Endodermal cell (in vitro differentiated cells): ENCODE results near the gene LTBP1. TPM values are rescaled to one million over a fixed set of nuclear protein-coding genes. Genes with fewer than 3 reads are reported as not detected.

Source experiments
- DNase-seq: peaks from one replicate; pipeline ENCODE4 v3.0.0-alpha.2; 2017
- H3K27ac ChIP-seq: 2 replicates; pipeline ENCODE4 v1.5.1; 2013; ENCODE audit warnings: mild to moderate bottlenecking, low read depth, low read length, moderate library complexity
- H3K27me3 ChIP-seq: 2 replicates; pipeline ENCODE4 v1.6.1; 2013; ENCODE audit warnings: mild to moderate bottlenecking, low read length, moderate library complexity; ENCODE audit not compliant: insufficient read depth, control insufficient read depth, poor library complexity, severe bottlenecking
- H3K36me3 ChIP-seq: 2 replicates; pipeline ENCODE4 v1.7.0; 2013; ENCODE audit warnings: mild to moderate bottlenecking, low read length, moderate library complexity; ENCODE audit not compliant: control insufficient read depth, insufficient read depth
- H3K4me1 ChIP-seq: one replicate; pipeline ENCODE4 v1.7.0; 2013; ENCODE audit warnings: low read length; ENCODE audit not compliant: control insufficient read depth, insufficient read depth
- H3K4me3 ChIP-seq: 2 replicates; pipeline ENCODE4 v1.5.1; 2013; ENCODE audit warnings: mild to moderate bottlenecking, low read length, moderate library complexity
- H3K9ac ChIP-seq: 2 replicates; pipeline ENCODE4 v1.6.1; 2013; ENCODE audit warnings: mild to moderate bottlenecking, low read length, moderate library complexity; ENCODE audit not compliant: poor library complexity, severe bottlenecking; ENCODE audit errors: extremely low read depth
- H3K9me3 ChIP-seq: 2 replicates; pipeline ENCODE4 v1.6.1; 2013; ENCODE audit warnings: mild to moderate bottlenecking, low read length, moderate library complexity; ENCODE audit not compliant: control insufficient read depth
- H3K27ac Mint-ChIP-seq: 2 replicates; pipeline ENCODE4 v1.8.0; 2020; ENCODE audit warnings: mixed read lengths
- H3K27me3 Mint-ChIP-seq: 2 replicates; pipeline ENCODE4 v1.8.0; 2021; ENCODE audit warnings: mild to moderate bottlenecking, mixed read lengths; ENCODE audit not compliant: insufficient read depth
- H3K36me3 Mint-ChIP-seq: 2 replicates; pipeline ENCODE4 v1.8.0; 2020; ENCODE audit warnings: low read depth, mixed read lengths
- H3K4me1 Mint-ChIP-seq: 2 replicates; pipeline ENCODE4 v1.8.0; 2020; ENCODE audit warnings: mixed read lengths
- H3K4me3 Mint-ChIP-seq: 2 replicates; pipeline ENCODE4 v1.8.0; 2020; ENCODE audit warnings: mild to moderate bottlenecking, moderate library complexity, mixed read lengths
- H3K9me3 Mint-ChIP-seq: 2 replicates; pipeline ENCODE4 v1.8.0; 2020; ENCODE audit warnings: mild to moderate bottlenecking, mixed read lengths
- WGBS, 2 experiments: methylation state at CpG; one replicate each; pipeline versions ENCODE4 v1.1.5 to v1.1.7; 2013; ENCODE audit warnings: missing lambda C conversion rate in 2 of 2, mixed read lengths in 1 of 2; ENCODE audit not compliant: insufficient coverage in 1 of 2, insufficient read length in 1 of 2; 5-methylcytosine and 5-hydroxymethylcytosine counted together
- total RNA-seq, 2 donors: library from RNA; stranded (reverse); fragmentation: NEBNext Ultra II Directional in 1 of 2; extraction: Animal tissue kit (Norgen Biotek cat#: 25700) in 1 of 2; gene quantifications; 2 replicates in 1 of 2; 3 replicates in 1 of 2; pipeline ENCODE4 v1.2.1, GENCODE V29; 2021
- TF ChIP-seq, protein P1 (sequence below): fragments of 200-600 bp; sonication (generic); conservative IDR thresholded peaks from 2 replicates; pipeline ENCODE4 v1.5.0; 2021; ENCODE audit warnings: antibody characterized with exemption, mild to moderate bottlenecking

Gene LTBP1
- total RNA-seq, 2 donors from 2014 or later, result 43.2 to 43.4 TPM

DNA sequence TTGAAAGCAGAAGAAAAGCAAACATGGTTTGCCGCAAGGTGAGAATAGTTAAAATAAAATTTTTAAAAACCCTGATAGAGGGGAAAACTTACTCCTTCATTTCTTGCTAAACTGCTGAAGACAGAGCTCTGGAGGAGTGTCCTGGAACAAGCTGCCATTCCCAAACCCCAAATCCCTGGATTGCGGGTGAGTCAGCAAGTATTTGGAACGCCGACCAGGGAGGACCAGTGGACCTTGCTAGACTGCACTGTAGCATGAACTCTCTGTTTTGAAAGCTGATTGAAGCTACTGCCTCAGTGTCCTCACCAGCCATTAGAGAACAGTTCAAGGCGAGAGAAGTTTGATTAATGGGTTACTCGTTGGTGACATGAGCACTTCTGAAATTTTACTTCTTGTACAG is 430.3 kb downstream of the LTBP1 start:
- H3K36me3 Mint-ChIP-seq, result no peaks in the 10 kb centered on the region
- Histone ChIP-seq H3K9me3 (no peaks in the 10 kb centered on the region), H3K4me1 (no peaks in the 10 kb centered on the region), H3K27me3 (no peaks in the 10 kb centered on the region), H3K27ac (no peak overlapping the region), H3K36me3 (no peaks in the 10 kb centered on the region), H3K9ac (no peak overlapping the region), H3K4me3 (no peak overlapping the region)
- 92 to 93% methylated on average over 4 to 6 of the region's 6 CpGs for WGBS, 2 experiments
- no peaks in the 10 kb centered on the region for H3K27me3 Mint-ChIP-seq
- H3K4me3 Mint-ChIP-seq, result no peak overlapping the region
- TF ChIP-seq, protein P1, sequence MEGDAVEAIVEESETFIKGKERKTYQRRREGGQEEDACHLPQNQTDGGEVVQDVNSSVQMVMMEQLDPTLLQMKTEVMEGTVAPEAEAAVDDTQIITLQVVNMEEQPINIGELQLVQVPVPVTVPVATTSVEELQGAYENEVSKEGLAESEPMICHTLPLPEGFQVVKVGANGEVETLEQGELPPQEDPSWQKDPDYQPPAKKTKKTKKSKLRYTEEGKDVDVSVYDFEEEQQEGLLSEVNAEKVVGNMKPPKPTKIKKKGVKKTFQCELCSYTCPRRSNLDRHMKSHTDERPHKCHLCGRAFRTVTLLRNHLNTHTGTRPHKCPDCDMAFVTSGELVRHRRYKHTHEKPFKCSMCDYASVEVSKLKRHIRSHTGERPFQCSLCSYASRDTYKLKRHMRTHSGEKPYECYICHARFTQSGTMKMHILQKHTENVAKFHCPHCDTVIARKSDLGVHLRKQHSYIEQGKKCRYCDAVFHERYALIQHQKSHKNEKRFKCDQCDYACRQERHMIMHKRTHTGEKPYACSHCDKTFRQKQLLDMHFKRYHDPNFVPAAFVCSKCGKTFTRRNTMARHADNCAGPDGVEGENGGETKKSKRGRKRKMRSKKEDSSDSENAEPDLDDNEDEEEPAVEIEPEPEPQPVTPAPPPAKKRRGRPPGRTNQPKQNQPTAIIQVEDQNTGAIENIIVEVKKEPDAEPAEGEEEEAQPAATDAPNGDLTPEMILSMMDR, result no peak
- H3K27ac Mint-ChIP-seq, result no peak overlapping the region
- no peaks in the 10 kb centered on the region for H3K9me3 Mint-ChIP-seq
- H3K4me1 Mint-ChIP-seq, result peaks cover 8% of the 10 kb centered on the region
- no peak for DNase-seq

DNA sequence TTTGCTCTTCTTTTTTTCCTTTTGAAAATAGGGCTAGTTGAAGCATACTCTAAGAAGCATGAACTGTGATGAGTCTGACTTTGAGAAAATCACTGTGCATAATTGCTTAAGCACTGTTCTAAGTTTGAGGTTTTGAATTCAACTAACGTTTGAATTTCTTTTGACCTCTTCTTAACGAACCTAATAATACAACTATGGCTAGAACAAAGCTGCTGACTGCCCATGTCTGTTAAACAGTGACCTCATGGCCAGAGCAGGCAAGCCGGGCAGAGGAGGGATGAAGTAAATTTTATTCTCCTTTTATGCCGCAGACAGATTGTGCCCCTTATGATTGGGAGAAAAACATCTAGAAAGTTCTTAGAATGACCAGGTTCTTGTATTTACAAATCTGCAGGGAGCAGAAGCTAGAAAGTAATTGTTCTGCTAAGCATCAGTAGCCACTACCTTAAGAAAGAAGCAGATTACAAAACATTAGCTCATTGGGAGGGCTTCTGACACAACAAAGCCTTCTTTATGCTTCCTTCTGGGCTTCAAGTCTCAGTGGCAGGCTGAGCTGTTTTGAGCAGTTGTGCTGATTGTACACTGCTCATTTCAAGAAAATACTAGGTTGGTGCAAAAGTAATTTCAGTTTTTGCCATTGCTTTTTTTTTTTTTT is 431.9 kb downstream of the LTBP1 start:
- DNase-seq, result no peak
- Mint-ChIP-seq H3K4me3 (no peak overlapping the region), H3K9me3 (no peaks in the 10 kb centered on the region), H3K36me3 (no peaks in the 10 kb centered on the region), H3K27ac (peak overlapping the region; percentile 13), H3K27me3 (no peaks in the 10 kb centered on the region), H3K4me1 (peaks cover 8% of the 10 kb centered on the region)
- Histone ChIP-seq H3K27ac (peak overlapping the region; percentile 82), H3K4me1 (no peaks in the 10 kb centered on the region), H3K36me3 (no peaks in the 10 kb centered on the region), H3K27me3 (no peaks in the 10 kb centered on the region), H3K9ac (no peak overlapping the region), H3K4me3 (no peak overlapping the region), H3K9me3 (no peaks in the 10 kb centered on the region)
- WGBS, 2 experiments, result 61 to 88% methylated on average over 2 to 4 of the region's 4 CpGs
- TF ChIP-seq, protein P1, result no peak

DNA sequence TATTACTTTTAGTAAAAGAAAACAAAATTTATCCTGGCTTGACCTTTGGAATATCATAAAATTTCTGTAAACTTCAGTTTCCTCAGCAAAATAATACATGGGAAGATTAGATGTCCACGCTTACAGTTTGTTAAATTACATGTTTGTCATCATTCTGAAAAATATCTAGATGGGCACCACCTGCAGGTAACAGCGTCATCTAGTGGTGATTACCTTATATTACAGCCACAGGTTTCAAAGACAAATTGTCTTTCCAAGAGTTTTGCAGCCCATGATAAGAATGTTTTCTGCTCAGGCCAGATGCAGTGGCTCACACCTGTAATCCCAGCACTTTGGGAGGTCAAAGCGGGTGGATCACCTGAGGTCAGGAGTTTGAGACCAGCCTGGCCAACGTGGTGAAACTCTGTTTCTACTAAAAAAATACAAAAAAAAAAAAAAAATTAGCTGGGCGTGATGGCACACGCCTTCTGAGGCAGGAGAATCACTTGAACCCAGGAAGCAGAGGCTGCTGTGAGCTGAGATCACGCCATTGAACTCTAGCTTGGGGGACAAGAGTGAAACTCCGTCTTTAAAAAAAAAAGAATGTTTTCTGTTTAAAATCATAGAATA is 433.4 kb downstream of the LTBP1 start:
- H3K27me3 Mint-ChIP-seq, result no peaks in the 10 kb centered on the region
- DNase-seq, result no peak
- H3K4me1 Mint-ChIP-seq, result peaks cover 8% of the 10 kb centered on the region
- H3K27ac Mint-ChIP-seq, result no peak overlapping the region
- no peaks in the 10 kb centered on the region for H3K36me3 Mint-ChIP-seq
- no peaks in the 10 kb centered on the region for H3K9me3 Mint-ChIP-seq
- no peaks in the 10 kb centered on the region for H3K27me3 ChIP-seq
- WGBS, 2 experiments, result 64 to 85% methylated on average over 6 to 8 of the region's 8 CpGs
- H3K4me1 ChIP-seq, result no peaks in the 10 kb centered on the region
- H3K4me3 Mint-ChIP-seq, result no peak overlapping the region
- H3K36me3 ChIP-seq, result no peaks in the 10 kb centered on the region
- no peaks in the 10 kb centered on the region for H3K9me3 ChIP-seq
- no peak overlapping the region for H3K9ac ChIP-seq
- H3K27ac ChIP-seq, result no peak overlapping the region
- TF ChIP-seq, protein P1, result peak; percentile 95
- H3K4me3 ChIP-seq, result no peak overlapping the region
